Heart left ventricle (tissue), 16 donors: ENCODE data around the gene ZMYND15. TPM values are rescaled to one million over a fixed set of nuclear protein-coding genes. Genes with fewer than 3 reads are reported as not detected.

Experiments
- ATAC-seq, 4 donors: fragments of 200-7000 bp; cut with Tn5 transposase; one replicate each; pipeline ENCODE4 v1.9.1; 2020 to 2022; ENCODE audit warnings: moderate library complexity in 4 of 4, mild to moderate bottlenecking in 3 of 4, moderate number of reproducible peaks in 1 of 4
- DNase-seq, 5 donors: peaks; one replicate each; pipeline ENCODE4 v3.0.0-alpha.2; 2020
- H3K27ac ChIP-seq, 12 donors: fragments of 200-600 bp; sonication (generic) in 4 of 12; one replicate each; pipeline versions ENCODE4 v1.5.0 to v1.8.0; 2016 to 2022; ENCODE audit warnings: mild to moderate bottlenecking in 2 of 12
- H3K27me3 ChIP-seq, 9 donors: fragments of 200-600 bp; sonication (generic) in 2 of 9; one replicate each; pipeline versions ENCODE4 v1.5.1 to v1.8.0; 2016 to 2022; ENCODE audit warnings: mild to moderate bottlenecking in 3 of 9
- H3K36me3 ChIP-seq, 9 donors: fragments of 200-600 bp; sonication (generic) in 2 of 9; one replicate each; pipeline versions ENCODE4 v1.5.0 to v1.8.0; 2018 to 2022; ENCODE audit warnings: mild to moderate bottlenecking in 2 of 9
- H3K4me1 ChIP-seq, 12 donors: fragments of 200-600 bp; sonication (generic) in 4 of 12; one replicate each; pipeline versions ENCODE4 v1.5.0 to v1.8.0; 2016 to 2022; ENCODE audit warnings: mild to moderate bottlenecking in 3 of 12
- H3K4me3 ChIP-seq, 12 donors: fragments of 200-600 bp; sonication (generic) in 4 of 12; one replicate each; pipeline versions ENCODE4 v1.5.0 to v1.8.0; 2017 to 2022; ENCODE audit warnings: mild to moderate bottlenecking in 9 of 12, moderate library complexity in 4 of 12
- H3K9me3 ChIP-seq, 12 donors: fragments of 200-600 bp; sonication (generic) in 4 of 12; one replicate each; pipeline versions ENCODE4 v1.5.0 to v1.8.0; 2016 to 2022; ENCODE audit warnings: mild to moderate bottlenecking in 1 of 12
- CTCF ChIP-seq, 12 donors: fragments of 200-600 bp; sonication (generic) in 4 of 12; IDR thresholded peaks; one replicate each; pipeline versions ENCODE4 v1.5.0 to v1.8.0; 2018 to 2022; ENCODE audit warnings: antibody characterized with exemption in 12 of 12, mild to moderate bottlenecking in 5 of 12
- POLR2A ChIP-seq, 2 donors: fragments of 450-650 bp; IDR thresholded peaks; one replicate each; pipeline ENCODE4 v1.6.1; 2017; ENCODE audit warnings: antibody characterized with exemption in 2 of 2, mild to moderate bottlenecking in 2 of 2, moderate library complexity in 2 of 2
- WGBS, 4 donors: extraction: QIAGEN DNeasy Blood & Tissue Kit in 2 of 4; methylation state at CpG; one replicate each; pipeline versions ENCODE4 v1.1.5 to v1.1.7; 2013 to 2018; 5-methylcytosine and 5-hydroxymethylcytosine counted together
- intact Hi-C, 10 donors: fragments of 100-400 bp; cut with DNase I; formaldehyde crosslinking; loops; one replicate each; pipeline versions ENCODE4 v1.11.1 to v1.14.2; 2022
- polyA plus RNA-seq, 2 donors: library from polyadenylated mRNA; stranded (reverse); fragments of 200-250 nt; gene quantifications; one replicate each; pipeline ENCODE4 v1.2.3, GENCODE V29; 2013
- total RNA-seq, 9 donors: library from RNA; depleted of rRNA in 2 of 9; stranded (reverse); fragments of >200 nt in 2 of 9; fragmentation: NEBNext Ultra II Directional in 3 of 9; extraction: Animal tissue kit (Norgen Biotek cat#: 25700) in 3 of 9; gene quantifications; one replicate each; pipeline versions ENCODE4 v1.1.0 to v1.2.4, GENCODE V29; 2016 to 2023
- donor health status: ischemic (EF 13 %, LVEDD 7.1; RV severe dilation, severe dysfunction).
- donor health status: healthy with polysubstance abuse.
- donor health status: DM: no; HTN: yes; CAD: no.
- donor health status: DM: no; HTN: no; CAD: no.
- donor health status: ischemic (EF 25% LVEDD 6.9; RV normal size, moderate dysfunction).
- donor health status: ischemic (EF 25% LVEDD 5.7; RV mildly dilated, moderate dysfunction).
- donor health status: healthy.
- donor health status: DM: yes; HTN: yes; CAD: no.
- donor health status: ischemic (EF 35%, LVEDD 5.7; RV mildly dilated, moderate dysfunction).
- donor health status: nonischemic (EF 11% LVEDD 7.7; RV severe dilation, severe dysfunction).
- donor health status: DM: yes; HTN: yes; CAD: no.
- donor health status: PGD.
- donor health status: ischemic (EF 29% LVEDD 5.4; RV normal size, mild dysfunction).
- donor health status: nonischemic (EF 23%, LVEDD 6.1; RV moderate dilation, normal function).

Gene ZMYND15
- total and polyA plus RNA-seq, 11 donors = 0.14 to 2.9 (median 0.36) TPM; not detected in 3

DNA sequence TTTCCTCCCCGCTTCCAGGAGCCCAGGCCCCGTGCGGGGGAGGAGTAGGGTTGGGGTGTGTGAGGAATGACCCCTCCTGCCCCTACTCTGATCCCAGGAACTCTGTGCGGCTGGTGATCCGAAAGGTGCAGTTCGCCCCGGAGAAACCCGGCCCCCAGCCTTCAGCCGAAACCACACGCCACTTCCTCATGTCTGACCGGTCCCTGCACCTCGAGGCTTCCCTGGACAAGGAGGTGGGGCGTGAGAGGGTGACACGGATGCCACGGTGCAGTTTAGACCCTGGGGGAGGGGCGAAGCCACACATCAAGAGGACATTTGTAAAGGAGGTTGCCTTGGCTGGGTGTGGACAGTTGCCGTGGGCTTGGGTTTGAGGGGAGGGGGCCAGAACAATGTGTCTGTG is 21.8 kb upstream of the ZMYND15 start:
- intact Hi-C loops = no loop called here
- TF ChIP-seq CTCF (IDR thresholded peaks at IDR 0.05) (no peak), POLR2A (IDR thresholded peaks at IDR 0.05) (no peak)
- Histone ChIP-seq H3K4me3 (no peak overlapping the region), H3K9me3 (no peaks in the 10 kb centered on the region), H3K27me3 (no peaks in the 10 kb centered on the region), H3K27ac (no peak overlapping the region), H3K36me3 (peaks cover 0 to 60% (median 8%) of the 10 kb centered on the region in 9 donors), H3K4me1 (peaks cover 0 to 22% (median 1%) of the 10 kb centered on the region in 12 donors)
- 89 to 93% (median 91%) methylated on average over 17 of the region's 17 CpGs for WGBS, 4 donors
- DNase-seq (no peak), ATAC-seq (no peak)

GRCh38 chr17:4718276-4718675 is 21.4 kb upstream of the ZMYND15 start:
- no peak for ATAC-seq
- TF ChIP-seq CTCF (IDR thresholded peaks at IDR 0.05) (no peak), POLR2A (IDR thresholded peaks at IDR 0.05) (no peak)
- H3K36me3 ChIP-seq = peaks cover 0 to 60% (median 8%) of the 10 kb centered on the region in 9 donors
- H3K4me3 ChIP-seq = no peak overlapping the region
- no peak for DNase-seq
- intact Hi-C loops = no loop called here
- no peaks in the 10 kb centered on the region for H3K27me3 ChIP-seq
- H3K4me1 ChIP-seq = peaks cover 0 to 22% (median 1%) of the 10 kb centered on the region in 12 donors
- no peaks in the 10 kb centered on the region for H3K9me3 ChIP-seq
- 95 to 100% (median 97%) methylated on average over 12 to 13 of the region's 13 CpGs for WGBS, 4 donors
- H3K27ac ChIP-seq = no peak overlapping the region

DNA sequence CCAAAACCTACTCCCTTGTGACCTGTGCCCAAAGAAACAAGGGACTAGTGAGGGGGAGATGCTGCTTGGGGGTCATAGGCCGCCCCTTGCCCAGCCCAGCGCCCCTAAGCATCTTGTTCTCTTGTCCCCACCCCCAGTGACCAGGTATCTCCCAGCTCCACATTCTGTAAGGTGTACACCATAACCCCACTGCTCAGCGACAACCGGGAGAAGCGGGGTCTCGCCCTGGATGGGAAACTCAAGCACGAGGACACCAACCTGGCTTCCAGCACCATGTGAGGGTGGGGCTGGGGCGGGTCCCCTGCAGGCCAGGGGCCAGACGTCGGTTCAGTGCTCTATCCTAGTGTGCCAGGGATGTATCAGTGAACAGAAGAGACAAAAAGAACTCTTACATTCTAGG is 20.5 kb upstream of the ZMYND15 start:
- Histone ChIP-seq H3K27ac (peak overlapping the region in 2 of 12 donors; percentile 45 to 84), H3K9me3 (no peaks in the 10 kb centered on the region), H3K36me3 (peaks cover 0 to 60% (median 8%) of the 10 kb centered on the region in 9 donors), H3K4me1 (peaks cover 0 to 22% (median 1%) of the 10 kb centered on the region in 12 donors), H3K4me3 (no peak overlapping the region), H3K27me3 (no peaks in the 10 kb centered on the region)
- intact Hi-C loops = no loop called here
- TF ChIP-seq CTCF (IDR thresholded peaks at IDR 0.05) (no peak), POLR2A (IDR thresholded peaks at IDR 0.05) (no peak)
- DNase-seq (no peak), ATAC-seq (no peak)
- 82 to 89% (median 83%) methylated on average over 10 of the region's 10 CpGs for WGBS, 4 donors

DNA sequence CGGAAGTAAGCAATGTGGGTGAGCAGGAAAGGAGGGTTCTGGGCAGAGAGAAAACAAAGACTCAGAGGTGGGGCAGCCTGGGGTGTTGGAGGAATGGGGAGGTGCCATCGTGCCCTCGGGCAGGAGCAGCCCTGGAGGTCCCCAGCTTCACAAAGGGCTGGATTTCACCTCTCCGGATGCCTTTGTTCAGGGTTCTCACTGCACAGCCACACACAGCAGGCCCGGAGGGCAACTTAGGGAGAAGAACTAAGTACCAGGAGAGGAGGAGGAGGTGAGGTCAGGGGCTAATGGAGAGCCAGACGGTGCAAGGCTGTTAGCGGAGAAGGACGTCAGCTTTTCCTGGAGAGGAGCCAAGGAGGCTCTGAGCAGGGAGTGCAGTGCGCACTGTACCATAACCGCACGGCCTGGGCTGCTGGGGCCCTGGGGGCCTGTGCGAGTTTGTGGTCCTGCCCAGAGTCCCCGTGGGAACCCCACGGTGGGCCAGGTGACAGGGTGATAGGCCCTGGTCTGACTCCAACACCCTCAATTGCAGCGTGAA is 19.9 kb upstream of the ZMYND15 start:
- Histone ChIP-seq H3K4me1 (peaks cover 0 to 22% (median 0%) of the 10 kb centered on the region in 12 donors), H3K36me3 (peaks cover 0 to 60% (median 8%) of the 10 kb centered on the region in 9 donors), H3K9me3 (no peaks in the 10 kb centered on the region), H3K4me3 (no peak overlapping the region), H3K27ac (peak overlapping the region in 2 of 12 donors; percentile 45 to 84), H3K27me3 (no peaks in the 10 kb centered on the region)
- DNase-seq = peak in 1 of 5 donors; percentile 83
- intact Hi-C loops = no loop called here
- ATAC-seq = peak in 3 of 4 donors; percentile 37 to 81 (median 38)
- TF ChIP-seq CTCF (IDR thresholded peaks at IDR 0.05) = no peak
- TF ChIP-seq POLR2A (IDR thresholded peaks at IDR 0.05) = no peak
- WGBS, 4 donors = 69 to 80% (median 71%) methylated on average over 15 of the region's 15 CpGs
